WI38 (cell line): Measurements from ENCODE around the gene SLC25A15.
"Not testable (repeated sequence)": the region's sequence is repeated elsewhere in the genome, so short reads cannot be mapped to it uniquely, and the experiment has no call there.

ENCODE experiments used
- H3K4me3 ChIP-seq: 2 replicates; pipeline ENCODE4 v1.5.1; 2011; ENCODE audit warnings: low read depth, mild to moderate bottlenecking, control low read depth, low read length
- CTCF ChIP-seq: IDR thresholded peaks from 2 replicates; pipeline ENCODE4 v1.5.1; 2012; ENCODE audit warnings: low read depth, mild to moderate bottlenecking, control low read depth, low read length

The SLC25A15 gene

GRCh38 chr13:40813667-40814454 is 24.4 kb downstream of the SLC25A15 start:
- TF ChIP-seq CTCF, result peak; percentile 50
- no peak overlapping the region for H3K4me3 ChIP-seq

GRCh38 chr13:40814803-40815202 is 25.4 kb downstream of the SLC25A15 start:
- no peak overlapping the region for H3K4me3 ChIP-seq
- no peak for TF ChIP-seq CTCF

- TF ChIP-seq CTCF, result no peak
- H3K4me3 ChIP-seq, result no peak overlapping the region
These were observed 29.5 kb downstream of the SLC25A15 start for GRCh38 chr13:40818926-40819325.

- no peak for TF ChIP-seq CTCF
These were observed 30.4 kb downstream of the SLC25A15 start for GRCh38 chr13:40819797-40820315.

GRCh38 chr13:40839725-40840124 is 50.3 kb downstream of the SLC25A15 start:
- H3K4me3 ChIP-seq, result not testable (repeated sequence)

More at GRCh38 chr13:40819797-40820315, 30.4 kb downstream of the SLC25A15 start:
- no peak overlapping the region for H3K4me3 ChIP-seq

DNA sequence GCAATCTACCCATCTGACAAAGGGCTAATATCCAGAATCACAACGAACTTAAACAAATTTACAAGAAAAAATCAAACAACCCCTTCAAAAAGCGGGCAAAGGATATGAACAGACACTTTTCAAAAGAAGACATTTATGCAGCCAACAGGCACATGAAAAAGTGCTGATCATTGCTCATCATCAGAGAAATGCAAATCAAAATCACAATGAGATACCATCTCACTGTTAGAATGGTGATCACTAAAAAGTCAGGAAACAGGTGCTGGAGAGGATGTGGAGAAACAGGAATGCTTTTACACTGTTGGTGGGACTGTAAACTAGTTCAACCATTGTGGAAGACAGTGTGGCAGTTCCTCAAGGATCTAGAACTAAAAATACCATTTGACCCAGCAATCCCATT is 51.5 kb downstream of the SLC25A15 start:
- not testable (repeated sequence) for H3K4me3 ChIP-seq
